Liver (tissue), 3 donors: Measurements from ENCODE around the gene SEMA3G.

ENCODE experiments used
- CTCF ChIP-seq: fragments of 150-350 bp; IDR thresholded peaks from 2 replicates; pipeline ENCODE4 v1.5.1; 2017; ENCODE audit warnings: improper control_type of control experiment, low read depth, low read length; ENCODE audit not compliant: missing input control
- HNF4G ChIP-seq: IDR thresholded peaks from 2 replicates; pipeline ENCODE4 v1.6.1; 2016; ENCODE audit warnings: antibody characterized with exemption
- REST ChIP-seq: IDR thresholded peaks from 2 replicates; pipeline ENCODE4 v1.6.1; 2016; ENCODE audit warnings: antibody characterized with exemption, mild to moderate bottlenecking
- TAF1 ChIP-seq: conservative IDR thresholded peaks from 2 replicates; pipeline ENCODE4 v1.6.1; 2016; ENCODE audit warnings: antibody characterized with exemption, mild to moderate bottlenecking
- donor health status: healthy.
- donor health status: healthy.

- TF ChIP-seq CTCF (no peak), REST (no peak), TAF1 (no peak), HNF4G (no peak)
Measured at GRCh38 chr3:52437326-52438103, 7.4 kb downstream of the SEMA3G start.
